Fibroblast of villous mesenchyme (primary cell): ENCODE measurements around the gene CMTR1. TPM values are rescaled to one million over a fixed set of nuclear protein-coding genes. Genes with fewer than 3 reads are reported as not detected.

Source experiments
- DNase-seq: peaks from one replicate; pipeline ENCODE4 v3.0.0-alpha.2; 2010; ENCODE audit warnings: low read depth
- H3K4me3 ChIP-seq: 2 replicates; pipeline ENCODE4 v1.5.1; 2011; ENCODE audit warnings: low read depth, mild to moderate bottlenecking, low read length
- total RNA-seq: library from RNA; depleted of rRNA; stranded (reverse); fragments of >200 nt; gene quantifications from 2 replicates; pipeline ENCODE4 v1.2.3, GENCODE V29; 2012
- TF ChIP-seq, protein P1 (sequence below): IDR thresholded peaks from 2 replicates; pipeline ENCODE4 v1.5.1; 2012; ENCODE audit warnings: low read depth, mild to moderate bottlenecking, low read length; ENCODE audit not compliant: insufficient read depth

Gene CMTR1
- total RNA-seq, 1 donor: 49.7 TPM

GRCh38 chr6:37449984-37450383, 17.0 kb downstream of the CMTR1 start:
- TF ChIP-seq, protein P1, sequence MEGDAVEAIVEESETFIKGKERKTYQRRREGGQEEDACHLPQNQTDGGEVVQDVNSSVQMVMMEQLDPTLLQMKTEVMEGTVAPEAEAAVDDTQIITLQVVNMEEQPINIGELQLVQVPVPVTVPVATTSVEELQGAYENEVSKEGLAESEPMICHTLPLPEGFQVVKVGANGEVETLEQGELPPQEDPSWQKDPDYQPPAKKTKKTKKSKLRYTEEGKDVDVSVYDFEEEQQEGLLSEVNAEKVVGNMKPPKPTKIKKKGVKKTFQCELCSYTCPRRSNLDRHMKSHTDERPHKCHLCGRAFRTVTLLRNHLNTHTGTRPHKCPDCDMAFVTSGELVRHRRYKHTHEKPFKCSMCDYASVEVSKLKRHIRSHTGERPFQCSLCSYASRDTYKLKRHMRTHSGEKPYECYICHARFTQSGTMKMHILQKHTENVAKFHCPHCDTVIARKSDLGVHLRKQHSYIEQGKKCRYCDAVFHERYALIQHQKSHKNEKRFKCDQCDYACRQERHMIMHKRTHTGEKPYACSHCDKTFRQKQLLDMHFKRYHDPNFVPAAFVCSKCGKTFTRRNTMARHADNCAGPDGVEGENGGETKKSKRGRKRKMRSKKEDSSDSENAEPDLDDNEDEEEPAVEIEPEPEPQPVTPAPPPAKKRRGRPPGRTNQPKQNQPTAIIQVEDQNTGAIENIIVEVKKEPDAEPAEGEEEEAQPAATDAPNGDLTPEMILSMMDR: no peak
- no peak for DNase-seq
- no peak overlapping the region for H3K4me3 ChIP-seq

DNA sequence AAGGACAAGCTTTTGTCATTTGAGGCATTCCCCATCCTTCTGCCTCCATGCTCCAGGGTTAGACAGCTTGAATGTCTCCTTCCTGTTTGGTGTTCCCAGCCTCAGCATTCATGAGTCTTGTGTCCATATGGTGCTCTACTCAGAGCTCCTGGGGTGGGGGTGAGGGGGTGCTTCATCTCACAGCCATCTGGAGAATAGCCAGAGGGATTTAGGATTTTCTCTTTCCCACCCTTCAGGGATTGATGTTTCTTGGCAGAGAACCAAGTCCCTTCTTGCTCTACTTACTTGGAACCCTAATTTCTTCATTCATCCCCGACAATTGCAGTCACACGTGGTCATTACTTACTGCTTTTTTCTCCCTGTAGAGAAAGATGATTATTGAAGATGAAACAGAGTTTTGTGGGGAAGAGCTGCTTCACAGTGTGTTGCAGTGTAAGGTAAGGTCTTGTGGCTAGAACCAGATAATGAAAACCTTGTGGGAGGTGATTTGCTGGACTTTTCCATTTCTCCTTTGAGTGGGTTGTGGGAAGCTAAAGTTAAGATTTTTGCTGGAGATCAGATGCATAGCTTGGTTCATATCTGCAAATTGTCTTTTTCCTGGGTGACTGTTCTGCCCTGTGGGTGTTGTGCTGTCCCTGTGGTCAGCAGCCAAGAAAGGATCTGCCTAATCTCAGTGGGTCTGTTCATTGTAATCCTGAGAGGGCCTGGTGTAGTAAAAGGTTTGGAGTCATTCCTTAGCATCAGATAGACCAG, 18.6 kb downstream of the CMTR1 start:
- TF ChIP-seq, protein P1: no peak
- no peak overlapping the region for H3K4me3 ChIP-seq
- DNase-seq: peak; percentile 45

- H3K4me3 ChIP-seq: no peak overlapping the region
- no peak for DNase-seq
- TF ChIP-seq, protein P1: no peak
Observed at GRCh38 chr6:37452522-37452921, 19.5 kb downstream of the CMTR1 start.

- no peak overlapping the region for H3K4me3 ChIP-seq
- TF ChIP-seq, protein P1: no peak
- DNase-seq: no peak
Observed at GRCh38 chr6:37454420-37455140, 21.6 kb downstream of the CMTR1 start.

- no peak overlapping the region for H3K4me3 ChIP-seq
- peak; percentile 18 for DNase-seq
- TF ChIP-seq, protein P1: no peak
Observed at GRCh38 chr6:37456126-37456525, 23.1 kb downstream of the CMTR1 start.

- DNase-seq: peak; percentile 28
- H3K4me3 ChIP-seq: no peak overlapping the region
- TF ChIP-seq, protein P1: no peak
Observed at GRCh38 chr6:37456816-37457560, 24.0 kb downstream of the CMTR1 start.
